HG03575 (cell line): ENCODE data around the gene KRTCAP2.
"Not testable (repeated sequence)": the region's sequence is repeated elsewhere in the genome, so short reads cannot be mapped to it uniquely, and the experiment has no call there.

Experiments used
- ATAC-seq: cut with Tn5 transposase; IDR thresholded peaks from one replicate; pipeline ENCODE4 v1.9.1; 2021; ENCODE audit not compliant: unreplicated experiment, insufficient number of reproducible peaks, low FRiP score; ENCODE audit errors: extremely low read depth

Gene KRTCAP2

DNA sequence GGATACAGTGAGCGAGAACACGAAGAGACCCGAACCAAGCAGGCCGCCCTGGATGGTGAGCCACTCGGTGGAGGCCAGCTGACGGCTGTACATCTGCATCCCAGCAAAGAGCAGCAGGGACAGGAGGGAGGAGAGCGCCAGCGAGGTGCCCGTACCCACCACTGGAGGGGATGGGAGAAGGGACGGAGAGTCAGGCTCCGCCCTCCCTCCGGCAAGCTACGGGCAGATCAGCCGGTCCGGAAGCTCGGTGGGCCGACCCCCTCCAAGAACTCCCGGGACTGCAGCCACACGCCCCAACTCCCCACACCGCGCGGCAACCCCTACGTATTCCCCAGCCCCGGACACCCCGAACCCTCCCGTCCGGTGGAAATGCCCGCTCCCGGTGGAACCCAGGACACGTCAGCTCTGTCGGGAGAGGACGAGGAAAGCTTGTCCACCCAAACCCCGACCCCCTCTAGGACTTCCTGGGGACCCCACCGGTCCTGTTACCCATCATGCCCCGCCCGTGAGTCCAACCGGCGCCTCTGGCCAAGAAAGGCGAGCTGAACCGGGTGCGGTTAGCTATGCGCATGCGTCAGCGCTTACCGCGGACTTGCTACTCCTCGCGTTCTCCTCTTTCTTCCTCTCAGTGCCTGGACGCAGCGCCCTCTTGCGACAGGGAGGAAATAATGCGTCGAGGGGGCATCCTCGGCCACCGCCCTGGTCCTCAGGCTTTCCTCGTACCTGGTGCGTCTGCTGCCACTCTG, at the start of gene KRTCAP2:
Gene KRTCAP2, minus strand, starts transcription at position 573 of the 746 bp plus-strand sequence. Its CDS starts 80 bp downstream, at position 493.
- no peak for ATAC-seq

DNA sequence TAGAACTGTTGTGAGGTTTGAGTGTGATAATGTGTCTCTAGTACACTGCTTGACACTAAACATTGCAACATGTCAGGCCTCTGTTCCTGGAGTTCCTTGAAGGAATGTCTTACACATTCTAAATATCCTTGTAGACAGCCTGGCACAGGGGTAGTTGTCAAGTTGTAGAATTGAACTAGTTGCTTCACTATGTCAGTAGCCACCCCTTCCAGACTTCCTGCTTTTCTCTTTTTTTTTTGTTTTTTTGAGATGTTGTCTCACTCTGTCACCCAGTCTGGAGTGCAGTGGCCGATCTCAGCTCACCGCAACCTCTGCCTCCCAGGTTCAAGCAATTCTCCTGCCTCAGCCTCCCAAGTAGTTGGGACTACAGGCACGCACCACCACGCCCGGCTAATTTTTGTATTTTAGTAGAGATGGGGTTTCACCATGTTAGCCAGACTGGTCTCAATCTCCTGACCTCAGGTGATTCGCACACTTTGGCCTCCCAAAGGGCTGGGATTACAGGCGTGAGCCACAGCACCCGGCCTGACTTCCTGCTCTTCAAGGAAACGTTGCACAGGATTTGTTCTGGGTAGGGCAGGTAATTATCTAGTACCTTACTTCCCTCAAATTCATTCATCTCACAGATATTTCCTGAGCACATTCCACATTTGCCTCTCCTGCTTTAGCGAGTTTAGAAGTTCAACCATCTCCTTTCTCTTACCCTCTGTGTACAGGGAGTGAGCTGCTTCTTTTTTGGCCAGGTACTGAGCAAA, 47.3 kb upstream of the KRTCAP2 start:
- not testable (repeated sequence) for ATAC-seq

DNA sequence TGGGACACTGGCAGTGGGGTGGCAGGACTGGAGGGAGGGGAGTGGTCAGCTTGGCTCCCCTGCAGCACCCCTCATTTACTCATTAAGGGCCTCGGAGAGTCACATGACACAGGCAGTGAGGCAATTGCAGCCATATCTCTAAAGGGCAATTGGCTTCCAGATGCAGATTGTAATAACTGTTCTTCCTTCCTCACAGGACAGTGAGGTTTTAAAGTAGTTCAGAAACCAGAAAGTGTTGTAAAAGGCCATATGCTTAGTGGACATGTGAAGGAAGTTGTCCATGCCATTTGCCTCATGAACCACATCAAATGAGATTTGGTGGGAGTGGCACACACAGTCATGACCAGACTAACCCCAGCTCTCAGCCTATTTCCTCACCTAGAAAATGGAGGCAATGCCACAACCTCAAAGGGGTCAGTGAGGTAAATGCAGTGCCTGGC, 46.5 kb upstream of the KRTCAP2 start:
- no peak for ATAC-seq

DNA sequence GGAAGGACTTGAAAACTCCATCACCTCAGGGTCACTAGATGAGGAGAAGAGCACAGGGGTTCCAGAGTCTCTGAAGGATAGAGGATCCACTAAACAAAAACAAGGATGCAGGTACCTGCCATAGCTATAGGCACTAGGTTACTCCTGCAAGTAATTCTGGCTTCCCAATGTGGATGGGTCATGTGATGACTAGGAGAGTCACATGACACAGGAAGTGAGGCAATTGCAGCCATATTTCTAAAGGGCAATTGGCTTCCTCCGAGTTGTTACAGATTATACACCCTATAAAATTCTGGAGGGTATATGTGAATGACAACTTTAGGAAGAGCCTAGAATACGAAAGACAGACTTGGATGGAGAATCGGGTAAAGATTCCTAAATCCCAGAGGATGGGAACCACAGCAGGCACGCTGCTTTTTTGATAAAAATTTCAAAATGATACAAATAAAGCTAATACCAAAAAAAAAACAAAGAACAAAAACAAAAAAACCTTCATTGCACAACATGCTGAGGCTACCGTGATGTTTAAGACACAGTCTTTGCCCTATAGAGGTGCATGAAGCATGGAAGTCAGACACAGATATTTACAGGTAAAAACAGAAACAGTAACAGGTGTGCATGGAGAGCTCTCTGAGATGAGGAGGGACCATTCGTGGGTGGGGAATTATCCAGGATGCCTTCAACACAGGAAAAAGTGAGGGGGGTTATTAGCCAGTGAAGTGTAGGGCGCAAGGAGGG, 45.9 kb upstream of the KRTCAP2 start:
- no peak for ATAC-seq

DNA sequence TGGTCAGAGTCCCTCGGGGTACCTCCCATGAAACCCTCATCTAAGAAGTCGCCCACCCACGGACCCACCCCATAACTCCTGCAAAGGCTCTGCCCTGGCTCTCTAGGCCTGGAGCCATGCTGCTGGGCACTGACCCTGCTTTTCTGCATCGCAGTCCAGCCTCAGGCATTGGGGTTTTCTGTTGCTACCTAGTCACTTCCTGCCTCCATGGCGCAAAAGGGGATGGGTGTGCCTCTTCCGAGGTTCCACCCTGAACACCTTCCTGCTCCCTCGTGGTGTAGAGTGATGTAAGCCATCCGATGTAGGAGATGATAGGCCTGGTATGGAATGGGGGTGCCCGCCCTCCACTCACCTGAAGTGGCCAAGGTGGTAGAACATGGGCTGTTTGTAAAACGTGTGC, 41.6 kb upstream of the KRTCAP2 start:
- ATAC-seq = not testable (repeated sequence)

DNA sequence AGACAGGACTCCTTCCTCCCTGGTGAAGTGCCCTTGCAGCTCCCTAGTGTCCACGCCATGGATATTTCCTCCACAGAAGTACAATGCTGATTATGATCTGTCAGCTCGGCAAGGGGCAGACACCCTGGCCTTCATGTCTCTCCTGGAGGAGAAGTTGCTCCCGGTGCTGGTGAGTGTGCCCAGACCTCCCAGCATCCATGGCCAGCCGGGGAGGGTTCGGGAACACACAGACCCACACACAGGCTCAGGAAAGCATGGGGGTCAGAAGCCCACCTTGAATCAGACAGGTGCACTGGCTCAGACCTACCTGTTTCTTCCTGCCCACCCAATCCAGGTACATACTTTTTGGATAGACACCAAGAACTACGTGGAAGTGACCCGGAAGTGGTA, 38.9 kb upstream of the KRTCAP2 start:
- ATAC-seq = not testable (repeated sequence)

DNA sequence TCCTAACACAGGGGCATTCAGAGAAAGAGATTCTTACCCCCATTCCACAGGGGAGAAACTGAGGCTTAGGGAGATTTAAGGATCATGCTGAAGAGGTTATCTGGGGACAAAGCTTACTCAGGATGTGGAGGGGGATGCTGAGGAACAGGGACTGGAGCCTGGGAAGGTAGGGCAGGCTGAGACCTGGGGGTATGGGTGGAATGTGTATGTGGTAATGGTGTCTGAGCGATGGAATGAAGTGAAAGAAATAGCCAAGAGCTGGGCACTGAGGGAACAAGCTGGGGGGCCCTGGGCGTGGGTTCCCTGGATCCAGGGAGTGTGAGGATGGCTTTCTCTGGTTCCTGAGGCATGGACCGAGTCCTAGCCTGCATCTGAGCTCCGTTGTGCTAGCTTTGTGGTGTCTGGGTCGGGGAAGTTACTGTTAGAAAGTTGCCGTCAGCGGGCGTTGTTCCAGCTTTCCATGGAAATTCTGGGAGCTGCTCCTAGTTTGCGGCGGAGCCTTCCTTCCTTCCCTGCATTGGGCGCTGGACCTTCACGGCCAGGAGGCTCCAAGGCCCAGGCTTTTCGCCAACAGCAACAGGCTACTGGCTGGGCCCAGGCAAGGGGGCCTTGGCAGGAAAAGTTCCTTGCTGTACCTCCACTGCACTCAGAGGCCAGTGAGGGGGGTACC, 38.4 kb upstream of the KRTCAP2 start:
- not testable (repeated sequence) for ATAC-seq

DNA sequence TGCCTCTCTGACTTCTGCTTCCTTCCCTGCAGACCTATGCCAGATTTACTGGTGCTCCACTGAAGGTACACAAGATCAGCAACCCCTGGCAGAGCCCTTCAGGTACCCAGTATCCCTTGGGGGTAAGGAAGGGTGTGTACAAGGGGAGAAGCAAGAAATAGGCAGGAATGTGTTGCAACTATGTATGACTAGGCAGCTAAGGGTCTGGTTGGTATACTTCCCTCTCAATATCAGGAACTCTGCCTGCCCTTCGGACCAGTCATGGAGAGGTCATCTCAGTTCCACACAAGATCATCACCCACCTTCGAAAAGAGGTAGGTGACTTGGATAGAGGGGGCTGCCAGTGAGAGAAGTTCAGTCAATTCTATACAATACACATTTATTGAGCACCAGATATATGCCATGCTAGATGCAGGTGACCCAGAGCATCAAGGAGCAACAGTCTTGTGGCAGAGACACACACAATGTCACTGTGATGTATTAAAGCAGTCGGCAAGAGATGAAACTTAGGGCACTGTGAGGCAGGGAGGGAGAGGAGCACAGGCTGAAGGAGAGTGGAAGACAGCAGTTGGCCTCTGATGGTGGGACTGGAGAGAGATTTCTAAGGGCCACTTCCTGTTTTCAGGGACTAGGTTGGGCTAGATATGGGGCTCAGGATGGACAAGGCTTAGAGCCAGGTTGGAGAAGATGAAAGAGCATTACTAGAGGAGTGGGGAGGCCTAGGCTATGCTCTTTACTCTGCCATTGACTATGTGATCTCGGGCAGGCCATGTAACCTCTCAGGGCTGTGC, 37.4 kb upstream of the KRTCAP2 start:
- ATAC-seq = no peak

DNA sequence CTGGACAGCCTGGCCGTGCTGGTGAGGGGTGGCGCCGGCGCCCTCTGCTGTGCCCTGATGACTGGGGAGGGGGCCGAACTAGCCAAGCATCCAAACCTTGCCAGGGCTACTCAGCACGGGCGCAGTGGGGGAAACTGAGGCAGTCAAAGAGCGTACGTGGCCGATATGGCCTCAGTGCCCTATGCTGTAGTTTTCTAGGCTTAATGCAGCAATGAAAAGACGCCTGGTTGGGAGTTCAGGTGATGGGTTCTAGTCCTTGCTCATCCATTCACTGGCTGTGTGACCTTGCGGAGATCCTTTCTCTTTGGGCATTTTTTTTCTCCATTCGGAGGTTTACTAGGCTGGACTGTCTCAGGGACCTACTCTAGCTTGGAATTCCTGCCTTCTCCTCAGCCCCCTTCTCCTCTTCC, 36.2 kb upstream of the KRTCAP2 start:
- no peak for ATAC-seq

DNA sequence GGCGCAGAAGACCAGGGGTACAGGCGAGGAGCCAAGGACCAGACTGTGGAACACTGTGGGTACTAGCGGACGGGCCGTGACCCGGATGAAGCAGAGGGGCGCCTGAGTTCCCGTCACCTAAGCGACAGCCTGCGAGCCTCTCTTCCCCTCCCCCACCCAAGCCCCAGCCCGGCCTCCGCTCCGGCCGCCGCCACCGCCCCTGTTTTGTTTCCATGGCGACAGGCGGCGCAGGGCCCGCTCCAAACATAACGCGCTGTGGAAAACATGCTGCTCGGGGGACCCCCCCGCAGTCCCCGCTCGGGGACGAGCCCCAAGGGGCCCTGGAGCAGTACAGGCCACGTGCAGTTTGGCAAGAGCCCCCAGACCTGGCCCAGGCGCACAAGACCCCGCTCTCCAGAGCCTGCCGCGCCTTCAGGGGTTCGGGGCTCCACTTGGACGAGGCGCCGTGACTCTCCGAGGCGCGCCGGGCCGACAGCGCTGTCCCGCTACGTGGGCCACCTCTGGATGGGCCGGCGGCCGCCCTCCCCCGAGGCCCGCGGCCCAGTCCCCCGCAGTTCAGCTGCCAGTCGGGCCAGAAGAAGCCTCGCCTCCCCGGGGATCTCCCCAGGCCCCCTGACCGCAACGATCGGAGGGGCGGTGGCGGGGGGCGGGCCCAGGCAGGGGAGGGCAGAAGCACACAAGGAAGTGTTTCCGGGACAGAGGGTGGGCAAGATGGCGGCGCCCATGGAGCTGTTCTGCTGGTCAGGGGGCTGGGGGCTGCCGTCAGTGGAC, 35.6 kb upstream of the KRTCAP2 start, which contains the start of gene MTX1:
Gene MTX1, plus strand, starts transcription at position 155 of the 771 bp plus-strand sequence. Its CDS starts 110 bp downstream, at position 265.
- ATAC-seq = no peak

DNA sequence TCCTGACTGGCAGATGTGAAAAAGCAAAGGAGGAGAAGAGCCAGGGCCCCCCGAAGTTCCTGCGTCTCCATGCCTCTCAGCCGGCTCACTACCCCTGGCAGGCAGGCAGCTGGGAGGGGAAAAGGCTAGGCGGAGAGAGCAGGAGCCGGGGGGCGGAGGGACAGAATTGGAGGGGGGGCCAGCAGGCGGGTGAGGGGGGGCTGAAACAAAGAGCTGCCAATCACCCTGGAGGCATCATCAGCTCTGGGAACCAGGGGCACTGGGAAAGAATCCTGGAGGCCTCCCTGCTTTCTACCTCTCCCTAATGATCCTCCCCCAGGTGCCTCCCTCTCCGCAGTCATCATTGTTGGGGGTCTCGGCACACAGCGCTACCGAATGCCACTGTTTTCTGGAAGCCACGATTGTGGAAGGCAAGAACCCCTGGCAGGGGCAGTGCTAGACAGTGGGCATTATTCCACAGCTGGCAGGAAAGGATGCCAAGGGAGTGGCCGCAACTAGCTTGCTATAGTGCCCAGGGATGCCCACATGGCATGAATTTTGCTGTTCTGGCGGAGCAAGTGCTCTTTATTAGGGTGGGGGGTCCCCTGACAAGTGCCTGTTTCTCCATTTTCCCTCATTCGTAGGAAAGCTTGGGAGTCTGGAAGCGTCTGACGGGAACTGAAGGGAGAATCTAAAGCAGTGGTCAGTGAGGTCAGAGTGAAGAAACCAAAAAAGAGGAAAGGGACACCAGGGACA, 34.9 kb upstream of the KRTCAP2 start, which contains the start of gene THBS3:
Gene THBS3, minus strand, starts transcription at position 92 of the 735 bp plus-strand sequence. Its CDS starts 21 bp downstream, at position 71.
- no peak for ATAC-seq

DNA sequence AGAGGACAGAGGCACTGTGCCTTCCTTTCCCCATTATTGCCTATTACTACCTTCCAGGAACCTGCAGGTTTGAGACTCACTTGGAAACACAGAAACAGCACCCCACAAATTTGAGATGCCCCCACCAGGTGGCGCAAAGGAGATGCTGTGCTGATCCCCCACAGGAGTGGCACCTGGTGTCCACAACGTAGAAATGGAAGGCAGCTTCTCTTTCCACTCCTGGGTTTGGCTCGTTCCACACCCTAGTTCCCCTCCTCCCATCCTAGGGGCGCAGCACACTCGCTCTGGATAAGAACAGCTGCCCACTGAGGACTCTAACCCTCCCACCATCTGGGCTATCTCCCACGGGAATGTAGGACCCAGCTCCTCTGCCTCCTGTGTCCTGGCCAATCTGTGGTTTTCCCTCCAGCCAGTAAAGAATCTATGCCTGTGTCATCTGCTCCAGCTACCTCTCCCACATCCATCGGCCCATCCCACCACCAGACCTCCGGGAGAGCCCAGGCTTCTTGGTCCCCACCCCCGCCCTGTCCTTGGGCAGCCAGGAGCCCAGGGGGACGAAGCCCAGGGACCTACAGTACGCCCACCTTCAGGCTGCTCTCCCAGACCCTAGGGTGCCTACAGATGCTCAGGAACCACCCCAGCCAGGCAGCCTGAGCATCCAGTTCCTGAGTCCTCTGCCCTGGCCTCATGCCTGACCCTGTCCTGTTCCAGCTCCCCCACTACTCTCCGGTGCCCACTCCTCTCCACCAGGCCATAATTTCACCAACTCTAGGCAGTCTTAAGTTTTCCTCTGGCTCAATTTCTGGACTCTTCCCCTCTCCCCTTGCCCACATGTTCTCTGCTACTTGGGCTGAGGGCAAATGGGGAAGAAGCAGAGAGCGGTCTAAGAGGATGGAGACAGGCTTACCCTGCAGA, 34.0 kb upstream of the KRTCAP2 start:
- ATAC-seq = no peak

DNA sequence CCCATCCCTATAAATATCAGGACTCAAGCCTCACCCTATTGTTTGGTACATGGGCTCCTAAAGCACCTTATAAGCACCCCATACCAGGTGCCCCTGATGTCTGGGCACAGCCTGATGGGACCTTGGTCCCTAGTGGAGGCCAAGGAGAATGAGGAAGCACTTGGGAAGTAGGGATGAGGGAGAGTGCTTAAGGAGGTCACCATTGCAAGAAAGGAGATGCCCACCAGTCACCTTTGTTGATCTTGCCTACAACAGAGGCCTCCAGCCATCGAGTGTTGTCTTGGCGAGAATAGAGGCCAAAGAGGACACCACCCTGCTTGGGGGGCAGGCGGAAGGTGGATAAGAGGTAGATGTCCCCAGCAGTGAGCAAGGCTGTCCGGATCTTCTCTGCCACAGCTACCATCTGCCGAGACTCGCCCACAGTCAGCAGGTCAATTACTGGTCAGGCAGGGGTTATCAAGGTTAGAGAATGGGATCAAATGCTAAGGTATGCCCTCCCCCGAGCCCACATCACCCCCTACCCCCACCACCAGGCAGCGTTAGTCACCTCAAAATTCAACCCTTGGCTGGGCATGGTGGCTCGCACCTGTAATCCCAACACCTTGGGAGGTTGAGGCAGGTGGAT, 33.0 kb upstream of the KRTCAP2 start:
- ATAC-seq = no peak

DNA sequence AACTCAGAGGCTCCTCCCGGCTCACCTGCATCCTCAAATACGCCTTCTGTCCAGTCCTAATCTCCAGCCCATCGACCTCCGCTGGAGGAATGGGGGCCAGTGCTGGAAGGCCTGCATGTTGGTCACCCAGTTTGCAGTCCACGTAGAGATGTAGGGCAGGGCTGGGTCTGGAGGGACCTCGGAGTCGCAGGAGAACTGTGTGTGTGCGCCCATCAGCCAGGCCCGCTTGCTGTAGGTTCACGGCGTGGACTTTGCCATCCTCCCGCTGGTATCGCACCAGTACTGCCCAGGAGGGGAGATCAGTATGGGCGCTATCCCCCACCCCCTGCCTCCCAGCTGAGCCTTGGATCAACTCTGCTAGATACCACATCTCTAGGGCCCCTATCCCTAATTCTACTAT, 31.9 kb upstream of the KRTCAP2 start:
- ATAC-seq = no peak

DNA sequence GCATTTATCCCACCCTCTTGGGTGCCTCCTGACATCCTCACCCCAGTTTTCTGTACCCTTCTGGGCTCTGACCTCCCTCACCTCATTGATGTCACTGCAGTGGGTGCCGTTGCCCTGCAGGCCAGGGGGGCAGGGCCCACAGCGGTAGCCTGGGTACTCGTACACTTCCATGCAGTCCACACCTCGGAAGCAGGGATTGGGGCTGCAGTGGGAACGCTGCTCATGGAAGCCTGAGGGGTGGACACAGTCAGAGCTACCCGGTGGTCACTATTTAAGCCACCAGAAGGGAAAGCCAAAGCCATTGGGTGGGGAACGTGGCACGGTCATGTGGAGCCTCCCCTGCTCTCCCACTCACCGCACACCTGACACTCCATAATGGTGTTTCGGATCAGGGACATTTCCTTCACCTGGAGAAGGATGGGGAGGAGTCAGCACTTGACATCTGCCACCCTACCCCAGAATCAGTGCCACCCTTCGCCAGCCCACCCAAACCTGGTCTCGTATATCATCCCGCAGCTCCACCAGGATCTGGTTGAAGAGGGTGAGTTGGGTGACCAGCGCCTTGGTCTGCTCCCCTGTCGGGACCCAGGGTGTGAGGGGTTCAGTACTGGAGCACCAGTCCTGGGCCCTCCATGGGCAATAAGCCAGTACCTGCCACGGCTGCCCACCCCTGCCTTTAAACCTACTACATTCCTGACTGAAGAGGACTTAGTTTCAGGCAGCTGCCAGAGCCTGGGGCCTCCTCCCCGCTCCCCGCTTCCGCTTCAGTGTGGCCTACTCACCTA, 29.8 kb upstream of the KRTCAP2 start:
- ATAC-seq = no peak
